IMR-90 (cell line): Measurements from ENCODE around the gene SYNGR4.

Experiments used
- RFX5 ChIP-seq: IDR thresholded peaks from 2 replicates; pipeline ENCODE4 v1.8.0; 2012; ENCODE audit warnings: low read depth, mild to moderate bottlenecking, low read length, moderate library complexity
- TF ChIP-seq, protein P1 (sequence below): conservative IDR thresholded peaks from 2 replicates; pipeline ENCODE4 v1.5.1; 2012; ENCODE audit warnings: mild to moderate bottlenecking, low read depth, low read length, improper control_type of control experiment

DNA sequence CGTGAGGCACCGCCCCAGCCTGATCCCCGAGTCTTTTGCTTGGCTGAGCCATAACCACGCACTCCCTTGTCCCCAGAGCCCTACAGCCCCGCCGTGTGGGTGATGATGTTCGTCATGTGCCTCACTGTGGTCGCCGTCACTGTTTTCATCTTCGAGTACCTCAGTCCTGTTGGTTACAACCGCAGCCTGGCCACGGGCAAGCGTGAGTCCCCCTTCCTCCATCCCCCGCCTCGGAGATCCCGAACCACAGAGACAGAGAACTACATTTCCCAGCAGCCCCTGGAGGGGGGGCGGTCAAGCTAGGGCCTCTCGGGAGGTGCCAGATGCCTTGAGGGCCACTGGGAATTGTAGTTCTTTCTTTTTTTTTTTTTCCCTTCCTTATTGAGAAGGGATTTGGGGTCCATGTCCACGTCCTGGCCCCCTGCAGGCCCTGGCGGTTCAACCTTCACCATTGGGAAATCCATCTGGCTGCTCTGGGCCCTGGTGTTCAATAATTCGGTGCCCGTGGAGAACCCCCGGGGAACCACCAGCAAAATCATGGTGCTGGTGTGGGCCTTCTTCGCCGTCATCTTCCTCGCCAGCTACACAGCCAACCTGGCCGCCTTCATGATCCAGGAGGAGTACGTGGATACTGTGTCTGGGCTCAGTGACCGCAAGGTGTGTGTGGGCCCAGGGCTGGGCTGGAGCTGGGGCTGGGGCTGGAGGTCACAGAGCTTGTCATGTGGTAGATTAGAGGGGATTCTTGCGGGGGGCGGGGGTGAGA, 55.2 kb downstream of the SYNGR4 start:
- TF ChIP-seq, protein P1, sequence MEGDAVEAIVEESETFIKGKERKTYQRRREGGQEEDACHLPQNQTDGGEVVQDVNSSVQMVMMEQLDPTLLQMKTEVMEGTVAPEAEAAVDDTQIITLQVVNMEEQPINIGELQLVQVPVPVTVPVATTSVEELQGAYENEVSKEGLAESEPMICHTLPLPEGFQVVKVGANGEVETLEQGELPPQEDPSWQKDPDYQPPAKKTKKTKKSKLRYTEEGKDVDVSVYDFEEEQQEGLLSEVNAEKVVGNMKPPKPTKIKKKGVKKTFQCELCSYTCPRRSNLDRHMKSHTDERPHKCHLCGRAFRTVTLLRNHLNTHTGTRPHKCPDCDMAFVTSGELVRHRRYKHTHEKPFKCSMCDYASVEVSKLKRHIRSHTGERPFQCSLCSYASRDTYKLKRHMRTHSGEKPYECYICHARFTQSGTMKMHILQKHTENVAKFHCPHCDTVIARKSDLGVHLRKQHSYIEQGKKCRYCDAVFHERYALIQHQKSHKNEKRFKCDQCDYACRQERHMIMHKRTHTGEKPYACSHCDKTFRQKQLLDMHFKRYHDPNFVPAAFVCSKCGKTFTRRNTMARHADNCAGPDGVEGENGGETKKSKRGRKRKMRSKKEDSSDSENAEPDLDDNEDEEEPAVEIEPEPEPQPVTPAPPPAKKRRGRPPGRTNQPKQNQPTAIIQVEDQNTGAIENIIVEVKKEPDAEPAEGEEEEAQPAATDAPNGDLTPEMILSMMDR, result no peak
- no peak for TF ChIP-seq RFX5
